Transverse colon (tissue), 4 donors: ENCODE data around the gene CORO2A. TPM values are rescaled to one million over a fixed set of nuclear protein-coding genes. Genes with fewer than 3 reads are reported as not detected.

Experiments used
- DNase-seq: peaks from one replicate; pipeline ENCODE4 v3.0.0-alpha.2; 2019
- H3K27ac ChIP-seq, 4 donors: fragments of 200-600 bp; sonication (generic); 2 replicates each; pipeline ENCODE4 v1.5.1; 2016 to 2018; ENCODE audit warnings: inconsistent platforms in 4 of 4
- H3K27me3 ChIP-seq: fragments of 200-600 bp; sonication (generic); 2 replicates; pipeline ENCODE4 v1.5.1; 2017; ENCODE audit warnings: inconsistent platforms
- H3K36me3 ChIP-seq, 4 donors: fragments of 200-600 bp; sonication (generic); 2 replicates each; pipeline ENCODE4 v1.5.1; 2017 to 2019; ENCODE audit warnings: inconsistent platforms in 4 of 4
- H3K4me1 ChIP-seq, 4 donors: fragments of 200-600 bp; sonication (generic); 2 replicates each; pipeline ENCODE4 v1.5.1; 2017 to 2020; ENCODE audit warnings: inconsistent platforms in 4 of 4
- H3K4me3 ChIP-seq, 4 donors: fragments of 200-600 bp; sonication (generic); 1 replicate in 1 of 4; 2 replicates in 3 of 4; pipeline versions ENCODE4 v1.5.1 to v1.6.1; 2017 to 2019; ENCODE audit warnings: inconsistent platforms in 4 of 4
- H3K9me3 ChIP-seq, 2 donors: fragments of 200-600 bp; sonication (generic); 2 replicates each; pipeline ENCODE4 v1.5.1; 2017 to 2019; ENCODE audit warnings: inconsistent platforms in 2 of 2
- EP300 ChIP-seq: sonication (generic); formaldehyde crosslinking; IDR thresholded peaks from one replicate; pipeline ENCODE4 v1.6.1; 2017; ENCODE audit warnings: antibody characterized with exemption, low read depth
- POLR2A ChIP-seq: fragments of 450-650 bp; IDR thresholded peaks from one replicate; pipeline ENCODE4 v1.6.1; 2016; ENCODE audit warnings: antibody characterized with exemption, mild to moderate bottlenecking, moderate library complexity
- POLR2AphosphoS5 ChIP-seq, 3 donors: sonication (generic); formaldehyde crosslinking; IDR thresholded peaks; one replicate each; pipeline ENCODE4 v1.6.1; 2016; ENCODE audit warnings: antibody characterized with exemption in 3 of 3
- WGBS, 2 donors: methylation state at CpG; one replicate each; pipeline ENCODE4 v1.1.5; 2018; ENCODE audit warnings: low coverage in 1 of 2; 5-methylcytosine and 5-hydroxymethylcytosine counted together
- in situ Hi-C, 4 donors: fragments of 200-750 bp; cut with MboI; loops; one replicate each; pipeline versions ENCODE4 v1.15.0 to v1.15.1; 2017; ENCODE audit warnings: low sequenced_read_pairs in 3 of 4, low pct_ligation_motif_present in 1 of 4, low pct_unique_long_range_greater_than_20kb in 1 of 4
- intact Hi-C: fragments of 100-400 bp; cut with DNase I; formaldehyde crosslinking; loops from one replicate; pipeline ENCODE4 v1.15.1; 2023; ENCODE audit warnings: low total_unique reads
- total RNA-seq, 4 donors: library from RNA; depleted of rRNA; stranded (reverse); fragments of >200 nt; gene quantifications; one replicate each; pipeline ENCODE4 v1.1.0, GENCODE V29; 2016
- TF ChIP-seq, protein P1 (sequence below), 5 experiments: fragments of 200-600 bp in 3 of 5; fragments of 450-650 bp in 2 of 5; sonication (generic) in 3 of 5; IDR thresholded peaks; 1 replicate in 2 of 5; 2 replicates in 3 of 5; pipeline ENCODE4 v1.5.1; 2016 to 2017; ENCODE audit warnings: antibody characterized with exemption in 5 of 5, inconsistent platforms in 3 of 5, mild to moderate bottlenecking in 2 of 5, moderate library complexity in 1 of 5

CORO2A gene
- total RNA-seq, 4 donors from 2014 or later: 10.0 to 59.1 (median 47.1) TPM

DNA sequence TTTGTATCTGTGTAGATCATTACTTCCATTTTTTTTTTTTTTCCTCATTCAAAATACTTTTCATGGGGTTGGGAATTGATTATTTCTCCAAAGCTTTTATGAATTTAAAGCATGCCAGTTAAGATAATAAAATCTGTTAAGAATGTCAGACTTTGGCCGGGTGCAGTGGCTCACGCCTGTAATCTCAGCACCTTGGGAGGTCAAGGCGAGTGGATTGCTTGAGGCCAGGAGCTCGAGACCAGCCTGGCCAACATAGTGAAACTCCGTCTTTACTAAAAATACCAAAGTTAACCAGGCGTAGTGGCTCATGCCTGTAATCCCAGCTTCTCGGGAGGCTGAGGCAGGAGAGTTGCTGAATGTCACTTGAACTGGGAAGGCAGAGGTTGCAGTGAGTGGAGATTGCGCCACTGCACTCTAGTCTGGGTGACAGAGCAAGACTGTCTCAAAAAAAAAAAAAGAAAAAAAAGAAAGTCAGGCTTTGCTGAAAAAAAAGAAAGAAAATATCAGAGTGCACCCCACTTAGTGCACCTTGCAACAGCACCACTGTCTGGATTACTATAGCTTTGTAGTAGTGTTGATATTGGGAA lies 44.6 kb upstream of the CORO2A start:
- no peaks in the 10 kb centered on the region for H3K9me3 ChIP-seq
- TF ChIP-seq POLR2A (no peak), POLR2AphosphoS5 (IDR thresholded peaks at IDR 0.05) (no peak), EP300 (no peak)
- TF ChIP-seq, protein P1, sequence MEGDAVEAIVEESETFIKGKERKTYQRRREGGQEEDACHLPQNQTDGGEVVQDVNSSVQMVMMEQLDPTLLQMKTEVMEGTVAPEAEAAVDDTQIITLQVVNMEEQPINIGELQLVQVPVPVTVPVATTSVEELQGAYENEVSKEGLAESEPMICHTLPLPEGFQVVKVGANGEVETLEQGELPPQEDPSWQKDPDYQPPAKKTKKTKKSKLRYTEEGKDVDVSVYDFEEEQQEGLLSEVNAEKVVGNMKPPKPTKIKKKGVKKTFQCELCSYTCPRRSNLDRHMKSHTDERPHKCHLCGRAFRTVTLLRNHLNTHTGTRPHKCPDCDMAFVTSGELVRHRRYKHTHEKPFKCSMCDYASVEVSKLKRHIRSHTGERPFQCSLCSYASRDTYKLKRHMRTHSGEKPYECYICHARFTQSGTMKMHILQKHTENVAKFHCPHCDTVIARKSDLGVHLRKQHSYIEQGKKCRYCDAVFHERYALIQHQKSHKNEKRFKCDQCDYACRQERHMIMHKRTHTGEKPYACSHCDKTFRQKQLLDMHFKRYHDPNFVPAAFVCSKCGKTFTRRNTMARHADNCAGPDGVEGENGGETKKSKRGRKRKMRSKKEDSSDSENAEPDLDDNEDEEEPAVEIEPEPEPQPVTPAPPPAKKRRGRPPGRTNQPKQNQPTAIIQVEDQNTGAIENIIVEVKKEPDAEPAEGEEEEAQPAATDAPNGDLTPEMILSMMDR (IDR thresholded peaks at IDR 0.05): no peak
- no peaks in the 10 kb centered on the region for H3K27me3 ChIP-seq
- 51 to 63% methylated on average over 5 to 8 of the region's 8 CpGs for whole genome bisulfite sequencing, 2 donors
- H3K36me3 ChIP-seq: peaks cover 0 to 7% (median 0%) of the 10 kb centered on the region in 4 donors
- peak; percentile 67 for DNase-seq
- intact Hi-C loops (loop anchor here (5.0 kb wide), 1 partner anchor 45 kb away; no protein-coding TSS in a partner anchor), in situ Hi-C loops (no loop called here)
- peak overlapping the region in 3 of 4 donors; percentile 31 to 54 (median 53) for H3K27ac ChIP-seq
- H3K4me3 ChIP-seq: no peak overlapping the region
- H3K4me1 ChIP-seq: peaks cover 0 to 28% (median 6%) of the 10 kb centered on the region in 4 donors

DNA sequence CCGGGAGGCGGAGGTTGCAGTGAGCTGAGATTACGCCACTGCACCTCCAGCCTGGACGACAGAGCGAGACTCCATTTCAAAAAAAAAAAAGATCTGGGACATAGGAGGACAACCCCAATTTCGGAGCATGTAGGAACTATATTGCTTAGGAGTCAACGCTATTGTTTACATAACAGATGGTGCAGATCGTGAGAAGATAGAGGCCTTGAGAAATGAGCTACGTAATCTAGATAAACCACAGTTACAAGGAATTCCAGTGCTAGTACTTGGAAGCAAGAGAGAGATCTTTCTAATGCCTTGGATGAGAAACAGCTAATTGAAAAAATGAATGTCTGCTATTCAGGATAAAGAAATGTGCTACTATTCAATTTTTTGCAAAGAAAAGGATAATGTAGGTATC lies 42.7 kb upstream of the CORO2A start:
- TF ChIP-seq EP300 (no peak), POLR2A (no peak), POLR2AphosphoS5 (IDR thresholded peaks at IDR 0.05) (no peak)
- TF ChIP-seq, protein P1 (IDR thresholded peaks at IDR 0.05): no peak
- intact Hi-C loops: loop anchor here (5.0 kb wide), 1 partner anchor 47 kb away; no protein-coding TSS in a partner anchor
- in situ Hi-C loops: no loop called here
- Histone ChIP-seq H3K9me3 (no peaks in the 10 kb centered on the region), H3K4me1 (peaks cover 0 to 42% (median 14%) of the 10 kb centered on the region in 4 donors), H3K36me3 (peaks cover 0 to 7% (median 0%) of the 10 kb centered on the region in 4 donors), H3K27ac (no peak overlapping the region), H3K4me3 (no peak overlapping the region), H3K27me3 (no peaks in the 10 kb centered on the region)
- no peak for DNase-seq
- 78 to 79% methylated on average over 8 to 9 of the region's 9 CpGs for WGBS, 2 donors

DNA sequence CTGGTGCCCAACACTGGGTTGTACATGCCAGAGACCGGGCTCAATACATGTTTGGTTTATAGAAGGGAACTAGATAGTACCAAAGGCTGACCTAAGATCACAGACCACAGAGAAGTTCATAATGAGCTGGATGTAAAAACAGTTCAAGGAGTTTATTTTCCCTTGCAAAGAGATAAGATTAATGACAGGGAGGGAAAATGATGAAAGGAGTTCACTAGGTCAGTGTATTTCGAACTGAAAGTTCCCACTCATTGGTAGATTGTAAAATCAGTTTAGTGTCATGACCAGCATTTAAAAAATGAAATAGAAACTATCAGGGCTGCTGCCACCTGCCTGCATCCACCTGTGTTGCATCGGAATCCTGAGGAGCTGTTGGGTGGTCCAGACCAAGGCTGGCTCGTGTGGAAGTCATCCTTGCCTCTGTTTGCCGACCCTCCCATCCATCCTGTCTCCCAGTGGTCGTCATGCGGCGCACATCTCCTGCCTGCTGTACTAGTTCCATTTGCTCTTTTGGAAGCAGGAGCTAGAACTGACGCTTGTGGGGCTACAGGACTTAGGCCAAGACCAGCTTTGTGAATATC lies 41.9 kb upstream of the CORO2A start:
- no peak overlapping the region for H3K4me3 ChIP-seq
- no peak for DNase-seq

DNA sequence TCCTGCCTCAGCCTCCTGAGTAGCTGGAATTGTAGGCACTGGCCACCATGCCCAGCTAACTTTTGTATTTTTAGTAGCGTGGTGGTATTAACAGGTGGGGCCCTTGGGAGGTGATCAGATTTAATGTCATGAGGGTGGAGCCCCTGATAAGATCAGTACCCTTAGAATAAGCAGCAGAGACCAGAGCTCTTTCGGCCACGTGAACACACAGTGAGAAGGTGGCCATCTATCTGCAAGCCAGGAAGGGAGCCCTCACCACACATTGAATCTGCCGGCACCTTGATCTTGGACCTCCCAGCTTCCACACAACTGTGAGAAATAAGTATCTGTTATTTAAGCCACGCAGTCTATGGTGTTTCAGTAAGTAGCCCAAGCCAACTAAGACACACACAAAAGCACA lies 40.5 kb upstream of the CORO2A start:
- no peaks in the 10 kb centered on the region for H3K9me3 ChIP-seq
- H3K27me3 ChIP-seq: no peaks in the 10 kb centered on the region
- intact Hi-C loops (no loop called here), in situ Hi-C loops (no loop called here)
- no peak overlapping the region for H3K4me3 ChIP-seq
- H3K4me1 ChIP-seq: peaks cover 0 to 55% (median 16%) of the 10 kb centered on the region in 4 donors
- no peak for TF ChIP-seq EP300
- TF ChIP-seq POLR2AphosphoS5 (IDR thresholded peaks at IDR 0.05): no peak
- no peak for TF ChIP-seq POLR2A
- TF ChIP-seq, protein P1 (IDR thresholded peaks at IDR 0.05): no peak
- no peak overlapping the region for H3K27ac ChIP-seq
- H3K36me3 ChIP-seq: peaks cover 0 to 17% (median 4%) of the 10 kb centered on the region in 4 donors
- DNase-seq: no peak
- WGBS, 2 donors: 93 to 97% methylated on average over 4 to 5 of the region's 5 CpGs

More for the DNA sequence above, 41.9 kb upstream of the CORO2A start:
- WGBS, 2 donors: 75% methylated on average over 9 of the region's 9 CpGs; no CpG with 5 or more reads in 1 of the 2 donors
- Histone ChIP-seq H3K27ac (no peak overlapping the region), H3K4me1 (peaks cover 0 to 47% (median 16%) of the 10 kb centered on the region in 4 donors), H3K9me3 (no peaks in the 10 kb centered on the region), H3K27me3 (no peaks in the 10 kb centered on the region), H3K36me3 (peaks cover 0 to 7% (median 0%) of the 10 kb centered on the region in 4 donors)
- TF ChIP-seq, protein P1 (IDR thresholded peaks at IDR 0.05): peak in 3 of 5 experiments; percentile 14 to 19 (median 19)
- TF ChIP-seq EP300 (no peak), POLR2A (no peak)
- in situ Hi-C loops: no loop called here
- intact Hi-C loops: no loop called here
